ENCODE data around the gene CNN2. TPM values are rescaled to one million over a fixed set of nuclear protein-coding genes. Genes with fewer than 3 reads are reported as not detected.

The CNN2 gene
- total RNA-seq, 6 experiments from 2014 or later = 483 to 579 (median 507) TPM

DNA sequence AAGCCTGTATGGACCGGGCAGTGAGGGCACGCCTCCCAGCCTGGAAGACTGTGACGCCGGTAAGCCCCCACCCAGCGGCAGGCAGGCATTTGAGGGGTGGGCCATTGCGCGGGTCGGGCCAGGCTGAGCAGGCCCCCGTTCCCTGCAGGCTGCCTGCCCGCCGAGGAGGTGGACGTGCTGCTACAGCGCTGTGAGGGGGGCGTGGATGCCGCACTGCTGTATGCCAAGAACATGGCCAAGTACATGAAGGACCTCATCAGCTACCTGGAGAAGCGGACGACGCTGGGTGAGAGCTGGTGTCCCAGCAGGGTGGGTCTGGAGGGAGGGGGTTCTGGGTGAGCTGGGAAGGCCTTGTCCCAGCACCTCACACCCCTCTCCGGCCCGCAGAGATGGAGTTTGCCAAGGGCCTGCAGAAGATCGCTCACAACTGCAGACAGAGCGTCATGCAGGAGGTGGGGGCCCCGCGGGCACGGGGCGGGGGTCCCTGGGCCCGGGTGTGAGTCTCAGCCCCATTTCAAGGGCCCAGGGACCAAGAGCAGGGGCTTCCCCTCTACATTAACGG lies 47.6 kb downstream of the CNN2 start:
- TF ChIP-seq CTCF (IDR thresholded peaks at IDR 0.05) = no peak
- Mint-ChIP-seq H3K27me3 (ENCODE audit: insufficient read depth) (peaks cover 10% of the 10 kb centered on the region; the same call in 1 of the 2 replicates), H3K9me3 (no peaks in the 10 kb centered on the region), H3K36me3 (ENCODE audit: low read depth) (no peaks in the 10 kb centered on the region), H3K27ac (no peak overlapping the region), H3K4me3 (no peak overlapping the region), H3K4me1 (ENCODE audit: low read depth) (peaks cover 13% of the 10 kb centered on the region)
- no peak for DNase-seq

DNA sequence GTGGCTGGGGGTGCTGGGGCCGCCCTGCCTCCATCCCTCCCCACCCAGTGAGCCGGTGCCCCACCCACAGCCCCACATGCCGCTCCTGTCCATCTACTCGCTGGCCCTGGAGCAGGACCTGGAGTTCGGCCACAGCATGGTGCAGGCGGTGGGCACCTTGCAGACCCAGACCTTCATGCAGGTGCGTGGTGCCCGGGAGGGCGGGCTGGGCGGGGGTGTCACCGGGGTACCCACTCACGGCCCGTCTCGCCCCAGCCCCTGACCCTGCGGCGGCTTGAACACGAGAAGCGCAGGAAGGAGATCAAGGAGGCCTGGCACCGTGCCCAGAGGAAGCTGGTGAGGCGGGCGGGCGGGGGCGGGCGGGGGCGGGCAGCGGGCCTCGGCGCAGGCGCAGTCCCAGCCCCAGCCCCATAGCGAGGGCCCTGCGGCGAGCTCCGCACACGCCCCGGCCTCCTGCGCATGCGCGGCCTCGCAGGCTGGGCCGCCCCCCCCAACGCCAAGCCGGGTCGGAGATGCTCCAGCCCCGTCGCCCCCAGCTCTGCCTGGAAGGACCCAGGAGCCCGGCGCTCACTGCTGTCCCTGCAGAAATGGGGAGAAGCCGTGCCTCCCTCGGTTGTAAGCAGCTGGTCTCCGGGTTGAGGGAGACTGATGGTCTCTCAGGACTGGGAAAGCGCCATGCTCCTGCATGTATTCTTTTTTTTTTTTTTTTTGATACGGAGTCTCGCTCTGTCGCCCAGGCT lies 48.3 kb downstream of the CNN2 start:
- H3K9me3 Mint-ChIP-seq = no peaks in the 10 kb centered on the region
- H3K27ac Mint-ChIP-seq = no peak overlapping the region
- H3K27me3 Mint-ChIP-seq (ENCODE audit: insufficient read depth) = peaks cover 10% of the 10 kb centered on the region; the same call in 1 of the 2 replicates
- H3K4me3 Mint-ChIP-seq = no peak overlapping the region
- DNase-seq = no peak
- no peaks in the 10 kb centered on the region for H3K36me3 Mint-ChIP-seq (ENCODE audit: low read depth)
- H3K4me1 Mint-ChIP-seq (ENCODE audit: low read depth) = peaks cover 13% of the 10 kb centered on the region
- TF ChIP-seq CTCF (IDR thresholded peaks at IDR 0.05) = no peak

DNA sequence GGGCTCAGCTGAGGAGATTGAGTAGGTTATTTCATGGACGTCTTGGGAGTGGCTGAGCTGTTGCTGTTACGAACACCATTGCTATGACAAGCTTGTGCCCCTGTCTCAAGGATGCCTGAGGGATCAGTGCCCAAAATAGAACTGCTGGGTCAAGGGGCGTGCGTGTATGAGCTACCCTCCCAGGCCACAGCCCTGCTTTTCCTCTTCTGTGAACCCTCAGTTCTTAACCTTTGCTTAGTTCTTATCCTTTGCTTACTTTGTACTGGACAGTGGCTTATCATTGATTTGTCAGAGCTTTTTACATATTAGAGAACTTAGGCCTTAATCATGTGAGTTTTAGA lies 49.6 kb downstream of the CNN2 start:
- no peak for TF ChIP-seq CTCF (IDR thresholded peaks at IDR 0.05)
- Mint-ChIP-seq H3K9me3 (no peaks in the 10 kb centered on the region), H3K36me3 (ENCODE audit: low read depth) (no peaks in the 10 kb centered on the region), H3K4me3 (no peak overlapping the region), H3K27ac (no peak overlapping the region), H3K27me3 (ENCODE audit: insufficient read depth) (peaks cover 6% of the 10 kb centered on the region; the same call in 1 of the 2 replicates), H3K4me1 (ENCODE audit: low read depth) (peaks cover 13% of the 10 kb centered on the region)
- DNase-seq = no peak

GRCh38 chr19:1076951-1077350 lies 50.5 kb downstream of the CNN2 start:
- no peak overlapping the region for H3K27ac Mint-ChIP-seq
- no peak for DNase-seq
- no peak overlapping the region for H3K4me3 Mint-ChIP-seq
- peaks cover 6% of the 10 kb centered on the region; the same call in 1 of the 2 replicates for H3K27me3 Mint-ChIP-seq (ENCODE audit: insufficient read depth)
- H3K4me1 Mint-ChIP-seq (ENCODE audit: low read depth) = peaks cover 9% of the 10 kb centered on the region
- no peak for TF ChIP-seq CTCF (IDR thresholded peaks at IDR 0.05)
- H3K9me3 Mint-ChIP-seq = no peaks in the 10 kb centered on the region
- no peaks in the 10 kb centered on the region for H3K36me3 Mint-ChIP-seq (ENCODE audit: low read depth)

GRCh38 chr19:1079566-1080111 lies 53.2 kb downstream of the CNN2 start:
- Mint-ChIP-seq H3K9me3 (no peaks in the 10 kb centered on the region), H3K27me3 (ENCODE audit: insufficient read depth) (peaks cover 4% of the 10 kb centered on the region; the same call in 1 of the 2 replicates), H3K36me3 (ENCODE audit: low read depth) (no peaks in the 10 kb centered on the region), H3K4me1 (ENCODE audit: low read depth) (peaks cover 7% of the 10 kb centered on the region; the same call in 1 of the 2 replicates), H3K4me3 (no peak overlapping the region), H3K27ac (no peak overlapping the region)
- DNase-seq = no peak
- TF ChIP-seq CTCF (IDR thresholded peaks at IDR 0.05) = no peak
